ENCODE data around the gene ZNF317.

- TF ChIP-seq CTCF (IDR thresholded peaks at IDR 0.05) (no peak), POLR2A (IDR thresholded peaks at IDR 0.05) (no peak)
Observed at GRCh38 chr19:9128171-9128570, 12.0 kb upstream of the ZNF317 start.

Measured in adrenal gland (tissue), 5 donors.